Measurements from ENCODE around the gene PODXL2.
A peak's percentile ranks its signal among the peaks of the same experiment; 100 is the strongest.

The PODXL2 gene

GRCh38 chr3:127671523-127672428, 42.8 kb downstream of the PODXL2 start:
- no peak for DNase-seq (ENCODE audit: low read depth in 1 of 2, low spot score in 1 of 2)
- no peak for TF ChIP-seq JUND (IDR thresholded peaks at IDR 0.05; ENCODE audit: low read depth)
- in situ Hi-C loops (cut with HindIII; ENCODE audit: low pct_unique_long_range_greater_than_20kb, low sequenced_read_pairs), result no loop called here

DNA sequence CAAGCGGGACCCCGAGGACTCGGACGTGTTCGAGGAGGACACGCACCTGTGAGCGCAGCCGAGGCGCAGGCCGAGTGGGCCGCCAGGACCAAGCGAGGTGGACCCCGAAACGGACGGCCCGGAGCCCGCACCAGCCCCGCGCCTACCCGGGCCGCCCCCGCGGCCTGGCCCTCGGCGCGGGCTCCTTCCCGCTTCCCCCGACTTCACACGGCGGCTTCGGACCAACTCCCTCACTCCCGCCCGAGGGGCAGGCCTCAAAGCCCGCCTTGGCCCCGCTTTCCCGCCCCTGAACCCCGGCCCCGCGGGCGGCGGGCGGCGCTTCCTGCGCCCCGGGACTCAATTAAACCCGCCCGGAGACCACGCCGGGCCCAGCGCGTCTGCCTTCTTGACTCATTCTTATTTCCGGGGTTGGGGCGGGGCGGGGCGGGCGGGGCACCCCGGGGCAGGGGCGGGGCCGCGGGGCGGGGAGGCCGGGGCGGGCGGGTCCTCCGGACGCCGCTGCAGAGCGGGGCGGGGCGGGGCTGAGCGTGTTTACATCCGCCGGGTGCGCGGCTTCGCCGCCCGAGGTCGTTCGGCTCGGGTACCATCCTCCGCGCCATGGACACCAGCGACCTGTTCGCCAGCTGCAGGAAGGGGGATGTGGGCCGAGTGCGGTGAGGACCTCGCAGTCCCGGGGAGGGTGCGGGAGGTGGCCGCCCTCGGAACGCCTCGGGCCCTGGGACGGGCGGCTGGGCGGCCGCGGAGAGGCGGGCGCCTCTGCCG, 43.6 kb downstream of the PODXL2 start, which contains the start of gene ABTB1:
ABTB1 (plus strand) TSS at position 524 of the 762 bp plus-strand sequence; CDS start at position 598, 74 bp downstream.
- no peak for TF ChIP-seq JUND (IDR thresholded peaks at IDR 0.05; ENCODE audit: low read depth)
- in situ Hi-C loops (cut with HindIII; ENCODE audit: low pct_unique_long_range_greater_than_20kb, low sequenced_read_pairs), result no loop called here
- DNase-seq (ENCODE audit: low read depth in 1 of 2, low spot score in 1 of 2), result peak; percentile 80 to 89

DNA sequence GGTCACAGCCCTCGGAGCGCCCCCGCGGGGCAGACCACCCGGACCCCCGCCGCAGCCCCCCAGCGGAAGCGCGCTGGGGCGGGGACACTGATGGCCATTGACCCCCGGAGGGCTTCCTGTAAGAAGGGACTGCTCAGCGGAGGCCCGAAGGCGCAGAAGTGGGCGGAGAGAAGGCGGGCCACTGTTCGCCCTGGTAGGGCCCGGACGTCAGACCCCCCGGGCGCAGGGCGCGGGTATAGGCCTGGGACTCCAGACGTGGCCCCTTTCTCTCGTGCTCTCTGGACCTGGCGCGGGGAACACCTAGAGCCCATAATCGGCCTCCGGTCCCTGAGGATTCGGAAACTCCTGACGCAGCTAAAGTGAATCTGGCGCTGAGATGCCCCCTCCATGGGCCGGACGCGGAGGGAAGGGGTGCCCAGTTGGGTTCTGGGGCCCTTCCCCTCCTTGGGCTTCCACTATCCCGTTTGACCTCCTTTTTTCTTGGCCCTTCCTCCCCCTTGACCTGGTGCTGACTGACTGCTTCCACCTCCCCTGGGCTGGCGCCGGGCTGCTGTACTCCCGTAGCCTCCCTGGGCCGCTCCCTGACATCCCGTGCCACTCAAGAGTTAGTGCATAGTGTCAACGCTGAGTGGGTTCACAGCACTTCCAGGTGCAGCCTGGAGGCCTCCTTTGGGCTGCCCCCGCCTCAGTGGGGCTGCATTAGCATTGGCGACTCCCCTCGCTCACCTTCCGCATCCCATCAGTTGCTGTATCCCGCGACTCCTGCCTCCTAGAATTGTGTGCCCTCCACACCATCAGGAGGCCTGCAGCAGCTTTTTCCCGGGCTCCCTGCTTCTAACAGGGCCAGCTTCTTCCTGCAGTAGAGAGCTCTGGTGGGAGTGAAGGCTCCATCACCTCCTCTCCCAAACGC, 44.5 kb downstream of the PODXL2 start:
- no peak for DNase-seq (ENCODE audit: low read depth in 1 of 2, low spot score in 1 of 2)
- in situ Hi-C loops (cut with HindIII; ENCODE audit: low pct_unique_long_range_greater_than_20kb, low sequenced_read_pairs), result no loop called here
- no peak for TF ChIP-seq JUND (IDR thresholded peaks at IDR 0.05; ENCODE audit: low read depth)

- no peak for DNase-seq (ENCODE audit: low read depth in 1 of 2, low spot score in 1 of 2)
- no peak for TF ChIP-seq JUND (IDR thresholded peaks at IDR 0.05; ENCODE audit: low read depth)
- in situ Hi-C loops (cut with HindIII; ENCODE audit: low pct_unique_long_range_greater_than_20kb, low sequenced_read_pairs), result no loop called here
These were observed 45.2 kb downstream of the PODXL2 start for GRCh38 chr3:127674101-127674721.

- no peak for DNase-seq (ENCODE audit: low read depth in 1 of 2, low spot score in 1 of 2)
- no peak for TF ChIP-seq JUND (IDR thresholded peaks at IDR 0.05; ENCODE audit: low read depth)
- in situ Hi-C loops (cut with HindIII; ENCODE audit: low pct_unique_long_range_greater_than_20kb, low sequenced_read_pairs), result no loop called here
These were observed 45.8 kb downstream of the PODXL2 start for GRCh38 chr3:127674790-127675189.

GRCh38 chr3:127675651-127676391, 46.8 kb downstream of the PODXL2 start:
- TF ChIP-seq JUND (IDR thresholded peaks at IDR 0.05; ENCODE audit: low read depth), result no peak
- DNase-seq (ENCODE audit: low read depth in 1 of 2, low spot score in 1 of 2), result no peak
- in situ Hi-C loops (cut with HindIII; ENCODE audit: low pct_unique_long_range_greater_than_20kb, low sequenced_read_pairs), result no loop called here

- in situ Hi-C loops (cut with HindIII; ENCODE audit: low pct_unique_long_range_greater_than_20kb, low sequenced_read_pairs), result no loop called here
- DNase-seq (ENCODE audit: low read depth in 1 of 2, low spot score in 1 of 2), result no peak
- TF ChIP-seq JUND (IDR thresholded peaks at IDR 0.05; ENCODE audit: low read depth), result no peak
These were observed 47.5 kb downstream of the PODXL2 start for GRCh38 chr3:127676456-127676855.

DNA sequence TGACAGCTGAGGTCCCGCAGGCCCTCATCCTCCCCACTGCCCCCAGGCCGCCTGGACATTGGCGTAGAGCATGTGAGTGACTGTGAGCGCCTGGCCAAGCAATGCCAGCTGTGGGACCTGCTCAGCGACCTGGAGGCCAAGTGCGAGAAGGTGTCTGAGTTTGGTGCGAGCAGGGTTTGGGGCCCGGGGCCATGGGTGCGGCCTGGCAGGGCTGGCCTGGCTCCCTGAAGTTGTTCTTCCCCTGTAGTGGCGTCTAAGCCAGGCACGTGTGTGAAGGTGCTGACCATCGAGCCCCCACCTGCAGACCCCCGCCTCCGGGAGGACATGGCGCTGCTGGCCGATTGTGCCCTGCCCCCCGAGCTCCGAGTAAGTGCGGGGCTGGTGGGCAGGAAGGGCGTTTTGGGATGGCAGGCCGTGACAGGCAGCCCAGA, 48.0 kb downstream of the PODXL2 start:
- no peak for TF ChIP-seq JUND (IDR thresholded peaks at IDR 0.05; ENCODE audit: low read depth)
- no peak for DNase-seq (ENCODE audit: low read depth in 1 of 2, low spot score in 1 of 2)
- in situ Hi-C loops (cut with HindIII; ENCODE audit: low pct_unique_long_range_greater_than_20kb, low sequenced_read_pairs), result no loop called here

- no peak for DNase-seq (ENCODE audit: low read depth in 1 of 2, low spot score in 1 of 2)
- in situ Hi-C loops (cut with HindIII; ENCODE audit: low pct_unique_long_range_greater_than_20kb, low sequenced_read_pairs), result no loop called here
These were observed 48.7 kb downstream of the PODXL2 start for GRCh38 chr3:127677541-127678314.

DNA sequence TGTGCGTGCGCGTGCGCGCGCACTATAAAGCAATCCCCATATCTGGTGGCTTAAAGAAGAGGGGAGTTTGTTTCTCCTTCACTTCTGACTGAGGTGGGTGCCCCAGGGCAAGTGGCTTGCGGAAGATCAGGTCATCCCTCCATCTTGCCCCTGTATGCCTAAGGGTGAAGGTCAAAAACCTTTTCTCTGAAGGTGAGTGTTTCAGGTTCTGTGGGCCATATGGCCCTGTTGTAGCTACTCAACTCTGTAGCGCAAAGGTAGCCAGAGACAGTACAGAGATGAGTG, 49.3 kb downstream of the PODXL2 start:
- no peak for DNase-seq (ENCODE audit: low read depth in 1 of 2, low spot score in 1 of 2)
- TF ChIP-seq JUND (IDR thresholded peaks at IDR 0.05; ENCODE audit: low read depth), result no peak
- in situ Hi-C loops (cut with HindIII; ENCODE audit: low pct_unique_long_range_greater_than_20kb, low sequenced_read_pairs), result no loop called here

More at GRCh38 chr3:127677541-127678314, 48.7 kb downstream of the PODXL2 start:
- TF ChIP-seq JUND (IDR thresholded peaks at IDR 0.05; ENCODE audit: low read depth), result no peak

All from T47D (cell line).